ENCODE measurements around the gene PLCL1. TPM values are rescaled to one million over a fixed set of nuclear protein-coding genes. Genes with fewer than 3 reads are reported as not detected.
A peak's percentile ranks its signal among the peaks of the same experiment; 100 is the strongest.

PLCL1 gene
- total and polyA plus RNA-seq, 2 donors (not counting 3 experiments of a cell fraction or from before 2014, with no cell fraction given): 0.79 to 3.4 TPM

DNA sequence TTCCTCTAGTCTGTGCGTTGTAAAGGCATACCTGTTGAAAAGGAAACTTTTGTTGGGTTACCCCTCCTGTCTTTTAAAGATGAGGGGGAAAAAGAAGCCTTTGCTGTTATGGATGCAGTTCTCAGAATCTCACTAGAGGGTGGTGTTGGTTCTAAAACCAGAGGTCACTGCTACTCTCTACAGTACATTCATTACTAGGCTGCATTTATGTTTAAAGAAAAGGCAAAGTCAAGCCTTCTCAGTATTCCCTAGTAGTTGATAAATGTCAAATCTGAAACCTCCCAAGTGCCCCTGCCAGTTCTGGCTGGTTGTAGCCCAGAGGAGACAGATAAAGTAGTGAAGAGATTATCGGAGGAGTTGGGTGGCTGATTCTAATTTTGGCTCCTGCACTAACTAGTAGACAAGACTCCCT lies 1.4 kb upstream of the PLCL1 start:
- intact Hi-C loops (cut with micrococcal nuclease): loop anchor here (1.0 to 10.0 kb wide), 3 partner anchors 324 to 1662 kb away; no protein-coding TSS in a partner anchor
- Histone ChIP-seq H3K27me3 (ENCODE audit: control insufficient read depth in 2 of 2, insufficient read depth in 2 of 2, low read length in 2 of 2) (peaks cover 0 to 2% of the 10 kb centered on the region in 2 experiments), H3K4me3 (replicated peaks in 1 of 3; ENCODE audit: insufficient read depth in 1 of 3, low read depth in 1 of 3, low read length in 3 of 3) (no peak overlapping the region), H3K9me3 (replicated peaks; ENCODE audit: control insufficient read depth, insufficient read depth, low read length) (no peaks in the 10 kb centered on the region), H2AFZ (ENCODE audit: low read depth, low read length) (no peak overlapping the region), H4K20me1 (replicated peaks; ENCODE audit: control insufficient read depth, extremely low read depth, insufficient read depth, low read length) (no peaks in the 10 kb centered on the region), H3K4me2 (ENCODE audit: insufficient read depth, low read length) (no peak overlapping the region), H3K36me3 (ENCODE audit: control insufficient read depth in 2 of 2, extremely low read depth in 1 of 2, insufficient read depth in 2 of 2, low read length in 2 of 2) (no peaks in the 10 kb centered on the region), H3K9ac (replicated peaks; ENCODE audit: extremely low read depth, insufficient read depth, low read length) (no peak overlapping the region), H3K9me1 (replicated peaks; ENCODE audit: control insufficient read depth, extremely low read depth, insufficient read depth, low read length) (no peaks in the 10 kb centered on the region), H3K4me1 (ENCODE audit: control insufficient read depth, extremely low read depth, insufficient read depth, low read length) (peaks cover 14% of the 10 kb centered on the region), H3K27ac (ENCODE audit: insufficient read depth, low read depth, low read length) (no peak overlapping the region), H3K79me2 (ENCODE audit: control insufficient read depth, insufficient read depth, low read length) (no peaks in the 10 kb centered on the region)
- FAIRE-seq: peak; percentile 83
- no TSS peak for BruUV-seq (replicated peaks)
- TF ChIP-seq FOS (IDR thresholded peaks at IDR 0.05; ENCODE audit: borderline replicate concordance, insufficient read depth, low read length): no peak
- TF ChIP-seq MYC (IDR thresholded peaks at IDR 0.05; ENCODE audit: low read depth, low read length): no peak
- TF ChIP-seq, protein P1, sequence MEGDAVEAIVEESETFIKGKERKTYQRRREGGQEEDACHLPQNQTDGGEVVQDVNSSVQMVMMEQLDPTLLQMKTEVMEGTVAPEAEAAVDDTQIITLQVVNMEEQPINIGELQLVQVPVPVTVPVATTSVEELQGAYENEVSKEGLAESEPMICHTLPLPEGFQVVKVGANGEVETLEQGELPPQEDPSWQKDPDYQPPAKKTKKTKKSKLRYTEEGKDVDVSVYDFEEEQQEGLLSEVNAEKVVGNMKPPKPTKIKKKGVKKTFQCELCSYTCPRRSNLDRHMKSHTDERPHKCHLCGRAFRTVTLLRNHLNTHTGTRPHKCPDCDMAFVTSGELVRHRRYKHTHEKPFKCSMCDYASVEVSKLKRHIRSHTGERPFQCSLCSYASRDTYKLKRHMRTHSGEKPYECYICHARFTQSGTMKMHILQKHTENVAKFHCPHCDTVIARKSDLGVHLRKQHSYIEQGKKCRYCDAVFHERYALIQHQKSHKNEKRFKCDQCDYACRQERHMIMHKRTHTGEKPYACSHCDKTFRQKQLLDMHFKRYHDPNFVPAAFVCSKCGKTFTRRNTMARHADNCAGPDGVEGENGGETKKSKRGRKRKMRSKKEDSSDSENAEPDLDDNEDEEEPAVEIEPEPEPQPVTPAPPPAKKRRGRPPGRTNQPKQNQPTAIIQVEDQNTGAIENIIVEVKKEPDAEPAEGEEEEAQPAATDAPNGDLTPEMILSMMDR (IDR thresholded peaks at IDR 0.05; ENCODE audit: extremely low read depth in 1 of 2, insufficient read depth in 1 of 2, low read depth in 1 of 2, low read length in 2 of 2): peak; percentile 65 to 76
- no peak for TF ChIP-seq GATA2 (IDR thresholded peaks at IDR 0.05; ENCODE audit: insufficient read depth, insufficient read length, low read depth, low read length)
- ChIA-PET POLR2A (no interaction called here), CTCF (interaction anchor here (2.0 to 6.5 kb wide), 2 partner anchors 324 to 493 kb away, joined by 19 to 88 read pairs; no protein-coding TSS in a partner anchor)
- dilution Hi-C loops (cut with MboI; ENCODE audit: extremely low pct_ligation_motif_present, low sequenced_read_pairs): no loop called here
- peak; percentile 76 for DNase-seq (ENCODE audit: low read depth, low spot score)
